Measurements from ENCODE around the gene NFAM1. TPM values are rescaled to one million over a fixed set of nuclear protein-coding genes. Genes with fewer than 3 reads are reported as not detected.

Gene NFAM1
- total RNA-seq, 6 experiments from 2014 or later, result not detected

GRCh38 chr22:42439021-42439567 lies 6.9 kb upstream of the NFAM1 start:
- peak overlapping the region; percentile 61; the same call in 1 of the 2 replicates for H3K4me3 Mint-ChIP-seq
- H3K9me3 Mint-ChIP-seq, result no peaks in the 10 kb centered on the region
- H3K27me3 Mint-ChIP-seq (ENCODE audit: insufficient read depth), result peaks cover 11% of the 10 kb centered on the region
- no peaks in the 10 kb centered on the region for H3K36me3 Mint-ChIP-seq (ENCODE audit: low read depth)
- H3K4me1 Mint-ChIP-seq (ENCODE audit: low read depth), result peaks cover 23% of the 10 kb centered on the region
- TF ChIP-seq, protein P1, sequence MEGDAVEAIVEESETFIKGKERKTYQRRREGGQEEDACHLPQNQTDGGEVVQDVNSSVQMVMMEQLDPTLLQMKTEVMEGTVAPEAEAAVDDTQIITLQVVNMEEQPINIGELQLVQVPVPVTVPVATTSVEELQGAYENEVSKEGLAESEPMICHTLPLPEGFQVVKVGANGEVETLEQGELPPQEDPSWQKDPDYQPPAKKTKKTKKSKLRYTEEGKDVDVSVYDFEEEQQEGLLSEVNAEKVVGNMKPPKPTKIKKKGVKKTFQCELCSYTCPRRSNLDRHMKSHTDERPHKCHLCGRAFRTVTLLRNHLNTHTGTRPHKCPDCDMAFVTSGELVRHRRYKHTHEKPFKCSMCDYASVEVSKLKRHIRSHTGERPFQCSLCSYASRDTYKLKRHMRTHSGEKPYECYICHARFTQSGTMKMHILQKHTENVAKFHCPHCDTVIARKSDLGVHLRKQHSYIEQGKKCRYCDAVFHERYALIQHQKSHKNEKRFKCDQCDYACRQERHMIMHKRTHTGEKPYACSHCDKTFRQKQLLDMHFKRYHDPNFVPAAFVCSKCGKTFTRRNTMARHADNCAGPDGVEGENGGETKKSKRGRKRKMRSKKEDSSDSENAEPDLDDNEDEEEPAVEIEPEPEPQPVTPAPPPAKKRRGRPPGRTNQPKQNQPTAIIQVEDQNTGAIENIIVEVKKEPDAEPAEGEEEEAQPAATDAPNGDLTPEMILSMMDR (IDR thresholded peaks at IDR 0.05), result no peak
- no peak for DNase-seq
- no peak overlapping the region for H3K27ac Mint-ChIP-seq

GRCh38 chr22:42438293-42438650 lies 6.1 kb upstream of the NFAM1 start:
- H3K9me3 Mint-ChIP-seq, result no peaks in the 10 kb centered on the region
- H3K27me3 Mint-ChIP-seq (ENCODE audit: insufficient read depth), result peaks cover 19% of the 10 kb centered on the region
- no peak overlapping the region for H3K4me3 Mint-ChIP-seq
- H3K27ac Mint-ChIP-seq, result no peak overlapping the region
- TF ChIP-seq, protein P1 (IDR thresholded peaks at IDR 0.05), result no peak
- H3K4me1 Mint-ChIP-seq (ENCODE audit: low read depth), result peaks cover 15% of the 10 kb centered on the region
- DNase-seq, result no peak
- no peaks in the 10 kb centered on the region for H3K36me3 Mint-ChIP-seq (ENCODE audit: low read depth)

- H3K27me3 Mint-ChIP-seq (ENCODE audit: insufficient read depth), result peaks cover 25% of the 10 kb centered on the region
- TF ChIP-seq, protein P1 (IDR thresholded peaks at IDR 0.05), result peak; percentile 99
- no peaks in the 10 kb centered on the region for H3K9me3 Mint-ChIP-seq
- H3K36me3 Mint-ChIP-seq (ENCODE audit: low read depth), result no peaks in the 10 kb centered on the region
- H3K27ac Mint-ChIP-seq, result no peak overlapping the region
- peak; percentile 17 for DNase-seq
- H3K4me1 Mint-ChIP-seq (ENCODE audit: low read depth), result peaks cover 13% of the 10 kb centered on the region
- H3K4me3 Mint-ChIP-seq, result peak overlapping the region; percentile 82
Measured at GRCh38 chr22:42437488-42438292, 5.5 kb upstream of the NFAM1 start.

DNA sequence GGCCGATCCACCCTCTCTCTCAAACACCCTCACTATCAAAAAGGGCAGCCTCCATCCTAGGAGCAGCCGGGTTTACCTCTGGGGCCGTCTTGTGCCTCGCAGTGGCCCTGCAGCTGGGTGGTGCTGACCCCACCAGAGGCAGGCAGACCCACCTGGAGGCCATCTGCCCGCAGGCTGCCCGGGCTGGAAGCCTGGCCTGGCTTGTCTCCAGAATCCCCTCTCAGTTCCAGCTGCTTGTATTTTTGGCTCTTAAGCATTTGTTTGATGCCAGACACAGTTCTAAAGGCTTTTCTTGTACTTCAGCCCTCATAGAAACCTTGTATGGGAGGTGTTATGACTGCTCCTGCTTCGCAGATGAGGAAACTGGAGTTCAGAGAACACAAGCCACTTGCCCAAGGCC lies 4.2 kb upstream of the NFAM1 start:
- peaks cover 34% of the 10 kb centered on the region for H3K27me3 Mint-ChIP-seq (ENCODE audit: insufficient read depth)
- no peak overlapping the region for H3K4me3 Mint-ChIP-seq
- H3K27ac Mint-ChIP-seq, result no peak overlapping the region
- peaks cover 13% of the 10 kb centered on the region for H3K4me1 Mint-ChIP-seq (ENCODE audit: low read depth)
- no peaks in the 10 kb centered on the region for H3K36me3 Mint-ChIP-seq (ENCODE audit: low read depth)
- TF ChIP-seq, protein P1 (IDR thresholded peaks at IDR 0.05), result no peak
- no peak for DNase-seq
- H3K9me3 Mint-ChIP-seq, result no peaks in the 10 kb centered on the region

- Mint-ChIP-seq H3K27ac (no peak overlapping the region), H3K27me3 (ENCODE audit: insufficient read depth) (peaks cover 44% of the 10 kb centered on the region), H3K4me1 (ENCODE audit: low read depth) (peaks cover 9% of the 10 kb centered on the region), H3K36me3 (ENCODE audit: low read depth) (no peaks in the 10 kb centered on the region), H3K9me3 (no peaks in the 10 kb centered on the region), H3K4me3 (no peak overlapping the region)
- TF ChIP-seq, protein P1 (IDR thresholded peaks at IDR 0.05), result no peak
- DNase-seq, result no peak
Measured at GRCh38 chr22:42434748-42435425, 2.7 kb upstream of the NFAM1 start.
